GM10266 (cell line): ENCODE results near the gene UBASH3B.
A peak's percentile ranks its signal among the peaks of the same experiment; 100 is the strongest.

Source experiments
- DNase-seq: peaks from one replicate; pipeline ENCODE4 v3.0.0; 2012; ENCODE audit errors: extremely low spot score
- TF ChIP-seq, protein P1 (sequence below): IDR thresholded peaks from 2 replicates; pipeline ENCODE4 v1.5.1; 2012; ENCODE audit warnings: mild to moderate bottlenecking, low read depth; ENCODE audit not compliant: control insufficient read depth, insufficient read depth; ENCODE audit errors: missing control alignments

UBASH3B gene

DNA sequence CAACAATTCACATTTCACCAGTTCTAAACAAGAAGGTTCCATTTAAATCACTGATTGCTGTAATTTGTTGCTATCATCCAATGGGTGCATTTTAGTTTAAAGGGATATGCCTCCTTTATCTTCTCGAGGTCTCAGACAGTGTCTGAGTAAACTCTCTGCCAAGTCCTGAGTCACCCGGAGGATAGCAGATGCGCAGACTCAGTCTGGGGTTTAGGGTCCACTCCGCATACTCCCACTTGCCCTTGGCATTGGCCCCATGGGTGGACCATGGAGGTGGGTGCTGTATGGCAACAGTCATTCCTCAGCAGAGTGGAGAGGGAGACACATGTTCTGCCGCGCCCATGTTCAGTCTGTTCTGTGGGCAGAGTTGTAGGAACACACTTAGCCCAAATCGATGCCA, 117.4 kb downstream of the UBASH3B start:
- TF ChIP-seq, protein P1, sequence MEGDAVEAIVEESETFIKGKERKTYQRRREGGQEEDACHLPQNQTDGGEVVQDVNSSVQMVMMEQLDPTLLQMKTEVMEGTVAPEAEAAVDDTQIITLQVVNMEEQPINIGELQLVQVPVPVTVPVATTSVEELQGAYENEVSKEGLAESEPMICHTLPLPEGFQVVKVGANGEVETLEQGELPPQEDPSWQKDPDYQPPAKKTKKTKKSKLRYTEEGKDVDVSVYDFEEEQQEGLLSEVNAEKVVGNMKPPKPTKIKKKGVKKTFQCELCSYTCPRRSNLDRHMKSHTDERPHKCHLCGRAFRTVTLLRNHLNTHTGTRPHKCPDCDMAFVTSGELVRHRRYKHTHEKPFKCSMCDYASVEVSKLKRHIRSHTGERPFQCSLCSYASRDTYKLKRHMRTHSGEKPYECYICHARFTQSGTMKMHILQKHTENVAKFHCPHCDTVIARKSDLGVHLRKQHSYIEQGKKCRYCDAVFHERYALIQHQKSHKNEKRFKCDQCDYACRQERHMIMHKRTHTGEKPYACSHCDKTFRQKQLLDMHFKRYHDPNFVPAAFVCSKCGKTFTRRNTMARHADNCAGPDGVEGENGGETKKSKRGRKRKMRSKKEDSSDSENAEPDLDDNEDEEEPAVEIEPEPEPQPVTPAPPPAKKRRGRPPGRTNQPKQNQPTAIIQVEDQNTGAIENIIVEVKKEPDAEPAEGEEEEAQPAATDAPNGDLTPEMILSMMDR = no peak
- no peak for DNase-seq

DNA sequence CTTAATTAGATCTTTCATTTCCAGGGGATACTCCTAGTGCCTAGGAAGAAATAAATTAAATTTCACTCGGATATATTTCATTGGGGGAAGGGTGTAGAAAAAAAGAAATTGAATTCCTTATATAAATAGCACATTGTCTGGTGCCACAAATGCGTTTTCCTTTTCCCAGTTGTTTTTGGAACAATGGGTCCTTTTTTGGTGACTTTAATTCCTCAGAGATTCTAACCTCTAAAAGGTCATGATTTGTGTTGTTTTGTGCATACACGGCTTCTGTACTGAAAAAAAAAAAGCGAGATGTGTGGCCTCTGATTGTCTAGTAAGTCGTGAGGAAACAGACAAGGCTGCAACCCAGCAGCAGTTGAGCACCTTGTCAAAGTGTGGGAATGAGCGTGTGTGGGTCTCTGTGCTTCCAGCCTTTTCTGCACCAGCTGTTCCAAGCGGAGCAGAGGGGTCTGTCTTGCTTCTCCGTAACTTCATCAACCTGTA, 118.3 kb downstream of the UBASH3B start:
- TF ChIP-seq, protein P1 = no peak
- no peak for DNase-seq

DNA sequence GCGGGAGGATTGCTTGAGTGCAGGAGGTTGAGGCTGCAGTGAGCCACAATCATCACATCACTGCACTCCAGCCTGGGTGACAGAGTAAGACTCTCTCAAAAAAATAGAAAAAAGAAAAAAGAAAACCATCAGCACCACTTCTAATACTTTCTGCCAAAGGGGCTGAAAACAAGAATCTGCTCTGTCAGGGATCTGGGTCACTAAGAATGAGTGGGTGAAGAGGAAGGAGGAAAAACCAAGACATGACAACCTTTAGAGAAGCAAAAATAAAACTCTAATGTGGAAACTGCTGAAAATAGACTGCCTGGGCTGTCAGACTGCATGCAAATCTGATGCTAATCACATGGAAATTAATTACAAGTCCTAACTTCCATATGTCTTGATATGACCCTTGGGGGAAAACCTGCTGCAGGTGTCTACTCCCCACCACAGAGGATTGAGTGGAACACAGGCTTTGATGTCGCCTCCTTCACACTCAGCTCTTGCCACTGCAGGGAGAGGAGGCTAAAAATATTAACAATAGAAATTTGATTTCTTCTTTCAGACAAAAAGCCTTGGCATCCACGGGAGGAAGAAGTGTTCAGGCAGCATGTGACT, 120.3 kb downstream of the UBASH3B start:
- DNase-seq = peak; percentile 23
- TF ChIP-seq, protein P1 = no peak

DNA sequence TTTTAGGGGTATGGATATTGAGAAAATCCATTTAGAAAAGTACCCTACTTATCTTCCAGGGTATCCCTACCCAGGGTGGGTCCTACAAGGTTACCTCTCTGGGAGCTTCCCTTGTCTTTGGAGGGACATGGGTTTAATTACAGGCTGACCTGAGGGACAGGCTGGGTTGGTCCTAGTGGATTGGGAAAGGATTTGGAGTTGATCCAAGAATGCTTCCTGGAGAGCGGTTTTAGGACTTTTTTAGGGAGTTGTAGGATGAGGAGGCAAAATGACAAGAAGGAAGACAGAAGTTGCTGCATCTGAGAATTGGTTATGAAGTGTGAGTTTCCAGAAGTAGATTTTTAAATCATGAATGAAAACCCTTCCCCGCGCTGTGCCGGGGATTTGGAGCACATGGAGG, 121.0 kb downstream of the UBASH3B start:
- TF ChIP-seq, protein P1 = no peak
- no peak for DNase-seq

DNA sequence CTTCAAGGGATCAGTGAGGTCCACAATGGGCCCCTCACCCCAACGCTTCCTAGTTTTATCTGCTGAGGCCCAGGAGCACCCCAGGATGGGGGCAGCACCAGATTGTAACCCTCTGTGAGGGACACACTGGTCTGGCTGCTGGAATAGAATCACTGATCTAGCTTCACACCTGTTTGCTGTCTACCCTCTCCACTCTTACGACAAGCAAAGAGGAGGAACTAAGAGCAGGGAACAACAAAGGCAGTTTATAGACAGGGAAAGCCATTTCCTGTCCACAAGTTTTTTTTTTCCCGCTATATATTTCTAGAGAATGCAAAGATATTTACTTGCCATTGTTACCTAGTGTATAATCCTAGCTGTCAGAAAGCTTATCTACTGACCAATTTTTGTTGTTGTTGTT, 121.8 kb downstream of the UBASH3B start:
- TF ChIP-seq, protein P1 = no peak
- DNase-seq = no peak

DNA sequence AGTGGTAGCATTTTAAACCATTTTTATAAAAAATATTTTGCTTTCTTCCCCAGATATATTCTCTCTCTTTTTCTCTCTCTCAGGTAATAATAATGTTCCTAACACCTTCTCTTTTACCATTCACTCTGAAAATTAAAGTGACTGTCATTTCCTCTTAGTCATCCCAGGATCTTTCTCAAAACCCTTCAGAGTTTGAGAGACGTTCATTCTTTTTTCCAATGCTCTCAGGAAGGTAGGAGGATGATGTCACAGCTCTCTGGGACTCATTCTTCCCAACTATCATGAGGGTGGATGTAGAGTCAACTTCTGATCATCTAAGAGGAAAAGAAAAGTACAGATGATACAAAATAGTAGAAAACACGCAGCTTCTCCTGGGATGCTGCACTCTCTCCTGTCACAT, 122.6 kb downstream of the UBASH3B start:
- no peak for DNase-seq
- TF ChIP-seq, protein P1 = no peak

DNA sequence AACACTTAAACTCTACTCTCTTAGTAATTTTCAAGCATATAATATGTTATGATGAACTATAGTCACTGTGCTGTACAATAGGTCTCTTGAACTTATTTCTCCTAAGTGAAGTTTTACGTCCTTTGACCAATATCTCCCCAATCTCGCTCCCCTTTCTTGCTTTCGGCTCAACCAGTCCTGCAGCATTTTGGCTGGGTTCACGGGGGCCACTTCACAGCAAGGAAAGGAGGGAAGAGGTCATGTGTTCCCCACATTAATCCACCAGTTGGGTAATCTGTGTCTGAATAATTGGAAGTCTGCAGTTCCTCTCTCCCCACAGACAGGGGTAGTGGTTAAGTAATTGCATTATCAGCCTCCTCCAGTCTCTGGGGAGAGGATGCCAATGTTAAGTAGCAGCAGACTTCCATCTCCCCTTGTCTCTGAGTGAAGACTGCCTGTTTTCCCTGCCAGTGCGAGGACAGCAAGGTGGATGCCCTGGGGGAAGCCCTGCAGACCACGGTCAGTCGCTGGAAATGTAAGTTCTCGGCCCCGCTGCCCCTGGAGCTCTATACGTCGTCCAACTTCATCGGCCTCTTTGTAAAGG, 123.6 kb downstream of the UBASH3B start:
- DNase-seq = no peak
- TF ChIP-seq, protein P1 = no peak
